ENCODE results near the gene THG1L.

- TF ChIP-seq POLR2A (IDR thresholded peaks at IDR 0.05) (no peak), CTCF (IDR thresholded peaks at IDR 0.05) (no peak)
These were observed 19.1 kb downstream of the THG1L start for GRCh38 chr5:157750320-157750719.
